GM13976 (cell line): Measurements from ENCODE around the gene FAM161B.
"Not testable (repeated sequence)": the region's sequence is repeated elsewhere in the genome, so short reads cannot be mapped to it uniquely, and the experiment has no call there.

Source experiments
- DNase-seq: peaks from one replicate; pipeline ENCODE4 v3.0.0; 2012; ENCODE audit warnings: low spot score
- in situ Hi-C: fragments of 300-500 bp; cut with MboI; formaldehyde crosslinking; loops from one replicate; pipeline ENCODE4 v1.12.0; 2022; ENCODE audit warnings: low sequenced_read_pairs, mixed read lengths, inconsistent platforms; ENCODE audit not compliant: unreplicated experiment
- TF ChIP-seq, protein P1 (sequence below): IDR thresholded peaks from 2 replicates; pipeline ENCODE4 v1.5.1; 2012; ENCODE audit warnings: borderline replicate concordance, mild to moderate bottlenecking; ENCODE audit not compliant: insufficient read depth; ENCODE audit errors: extremely low read depth, missing control alignments, control extremely low read depth

The FAM161B gene

DNA sequence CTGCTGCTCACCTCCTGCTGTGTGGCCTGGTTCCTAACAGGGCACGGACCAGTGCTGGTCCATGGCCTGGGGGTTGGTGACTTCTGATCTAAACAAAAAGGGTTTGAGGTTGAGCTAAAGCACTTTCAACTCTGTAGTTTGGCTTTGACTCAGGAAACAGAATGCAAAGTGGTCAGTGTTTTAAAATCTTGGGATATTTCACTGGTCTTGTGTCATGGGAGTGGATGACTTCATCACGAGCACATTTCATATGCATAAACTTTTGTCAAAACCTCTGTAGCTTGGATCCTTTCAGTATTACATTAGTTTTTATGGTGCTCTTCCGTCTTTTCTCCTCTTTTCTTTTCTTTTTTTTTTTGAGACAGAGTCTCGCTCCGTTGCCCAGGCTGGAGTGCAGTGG is 25.6 kb downstream of the FAM161B start:
- in situ Hi-C loops = no loop called here
- no peak for DNase-seq
- TF ChIP-seq, protein P1, sequence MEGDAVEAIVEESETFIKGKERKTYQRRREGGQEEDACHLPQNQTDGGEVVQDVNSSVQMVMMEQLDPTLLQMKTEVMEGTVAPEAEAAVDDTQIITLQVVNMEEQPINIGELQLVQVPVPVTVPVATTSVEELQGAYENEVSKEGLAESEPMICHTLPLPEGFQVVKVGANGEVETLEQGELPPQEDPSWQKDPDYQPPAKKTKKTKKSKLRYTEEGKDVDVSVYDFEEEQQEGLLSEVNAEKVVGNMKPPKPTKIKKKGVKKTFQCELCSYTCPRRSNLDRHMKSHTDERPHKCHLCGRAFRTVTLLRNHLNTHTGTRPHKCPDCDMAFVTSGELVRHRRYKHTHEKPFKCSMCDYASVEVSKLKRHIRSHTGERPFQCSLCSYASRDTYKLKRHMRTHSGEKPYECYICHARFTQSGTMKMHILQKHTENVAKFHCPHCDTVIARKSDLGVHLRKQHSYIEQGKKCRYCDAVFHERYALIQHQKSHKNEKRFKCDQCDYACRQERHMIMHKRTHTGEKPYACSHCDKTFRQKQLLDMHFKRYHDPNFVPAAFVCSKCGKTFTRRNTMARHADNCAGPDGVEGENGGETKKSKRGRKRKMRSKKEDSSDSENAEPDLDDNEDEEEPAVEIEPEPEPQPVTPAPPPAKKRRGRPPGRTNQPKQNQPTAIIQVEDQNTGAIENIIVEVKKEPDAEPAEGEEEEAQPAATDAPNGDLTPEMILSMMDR = no peak

DNA sequence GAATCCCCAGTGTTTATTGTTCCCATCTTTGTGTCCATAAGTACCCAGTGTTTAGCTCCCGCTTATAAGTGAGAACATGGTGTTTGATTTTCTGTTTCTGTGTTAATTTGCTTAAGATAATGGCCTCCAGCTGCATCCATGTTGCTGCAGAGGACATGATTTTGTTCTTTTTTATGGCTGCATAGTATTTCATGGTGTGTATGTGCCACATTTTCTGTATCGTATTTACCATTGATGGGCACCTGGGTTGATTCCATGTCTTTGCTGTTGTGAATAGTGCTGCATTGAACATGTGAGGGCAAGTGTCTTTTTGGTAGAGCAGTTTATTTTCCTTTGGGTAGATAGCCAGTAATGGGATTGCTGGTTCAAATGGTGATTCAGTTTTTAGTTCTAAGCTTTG is 30.4 kb downstream of the FAM161B start:
- in situ Hi-C loops, DNase-seq: not testable (repeated sequence)

DNA sequence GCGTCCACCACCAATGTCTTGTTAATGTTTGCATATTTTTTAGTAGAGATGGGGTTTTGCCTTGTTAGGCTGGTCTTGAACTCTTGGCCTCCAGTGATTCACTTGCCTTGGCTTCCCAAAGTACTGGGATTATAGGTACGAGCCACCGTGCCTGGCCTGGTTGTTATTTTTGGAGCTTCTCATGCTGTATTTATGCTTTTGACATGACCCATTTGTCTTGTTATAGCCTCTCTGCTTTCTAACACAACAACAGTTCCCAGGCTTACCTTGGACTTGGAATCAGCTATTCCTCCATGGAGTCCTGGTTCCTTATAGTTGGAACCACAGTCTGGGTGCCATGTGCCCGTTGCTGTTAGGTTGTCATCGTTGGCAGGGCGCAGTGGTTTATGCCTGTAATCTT is 33.6 kb downstream of the FAM161B start:
- no peak for DNase-seq
- TF ChIP-seq, protein P1 = no peak
- in situ Hi-C loops = no loop called here

DNA sequence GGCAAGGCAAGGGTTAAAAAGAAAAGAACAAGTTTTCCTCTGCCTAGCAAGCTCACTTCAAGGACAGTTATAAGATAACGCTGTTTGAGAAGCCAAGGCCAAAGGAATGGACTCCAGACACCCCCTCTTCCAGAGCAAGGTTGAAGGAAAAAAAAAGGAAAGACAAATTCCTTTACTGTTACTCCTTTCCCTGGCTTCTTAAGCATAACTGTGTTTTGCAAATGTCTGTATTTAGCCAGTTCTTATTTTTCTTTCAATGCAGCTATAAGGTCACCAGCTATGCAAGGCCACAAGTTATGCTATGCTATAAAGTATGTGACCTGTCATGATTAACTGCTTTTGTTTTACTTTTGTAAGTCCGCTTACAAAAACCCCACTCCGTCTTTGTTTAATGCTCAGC is 36.6 kb downstream of the FAM161B start:
- in situ Hi-C loops = no loop called here
- TF ChIP-seq, protein P1 = no peak
- no peak for DNase-seq

DNA sequence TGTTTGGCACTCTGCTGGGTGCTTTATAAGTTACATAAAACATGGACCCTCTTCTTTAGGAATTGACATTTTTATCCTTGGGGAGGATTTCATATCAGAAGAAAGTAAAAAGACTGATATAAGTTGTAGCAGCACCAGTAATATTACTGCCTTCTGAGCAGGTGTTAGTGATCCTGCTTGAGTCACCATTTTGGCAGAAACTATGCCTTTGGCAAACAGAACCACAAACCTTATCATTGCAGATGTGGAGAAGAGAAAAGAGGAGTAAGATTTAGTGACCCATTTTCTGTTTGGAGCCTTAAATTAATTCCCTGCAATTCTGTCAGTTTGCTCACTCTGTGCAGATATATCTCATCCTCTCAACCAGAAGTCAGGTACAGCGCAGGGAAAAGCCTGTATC is 40.2 kb downstream of the FAM161B start:
- no peak for DNase-seq
- TF ChIP-seq, protein P1 = no peak
- in situ Hi-C loops = no loop called here

DNA sequence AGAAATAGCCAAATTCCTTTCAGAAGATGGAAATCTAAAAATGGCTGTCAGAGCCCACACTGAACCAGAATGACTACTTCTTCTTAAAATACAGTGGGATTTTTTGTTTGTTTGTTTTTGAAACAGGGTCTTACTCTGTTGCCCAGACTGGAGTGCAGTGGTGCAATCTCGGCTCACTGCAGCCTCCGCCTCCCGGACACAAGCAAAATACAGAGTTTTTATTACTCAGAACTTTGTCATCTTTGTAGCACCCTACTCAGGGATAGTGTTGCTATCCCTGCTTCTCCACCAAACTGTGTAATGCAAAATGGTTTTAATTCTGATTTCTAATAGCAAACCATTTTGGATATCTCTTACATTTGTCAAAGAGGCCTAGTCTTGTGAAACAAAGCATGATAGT is 46.9 kb downstream of the FAM161B start:
- in situ Hi-C loops = no loop called here
- DNase-seq = no peak
- TF ChIP-seq, protein P1 = no peak

DNA sequence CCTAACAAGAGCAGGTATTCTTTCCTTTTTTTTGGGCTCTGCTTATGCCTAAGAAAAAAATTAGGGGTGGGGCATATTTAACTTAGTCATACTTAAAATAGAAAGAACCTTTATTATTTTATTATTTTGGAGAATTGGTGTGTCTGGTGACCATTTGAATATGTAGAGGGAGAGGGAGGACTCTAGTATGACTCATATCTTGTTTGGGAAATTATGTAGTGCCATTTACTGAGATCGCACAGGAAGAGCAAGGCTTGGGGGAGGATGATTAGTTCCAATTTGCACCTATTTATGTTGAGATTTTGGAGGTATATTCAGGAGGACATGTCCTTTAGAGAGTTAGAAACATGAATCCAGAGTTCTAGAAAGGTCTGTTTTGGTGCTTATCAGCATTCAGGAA is 53.4 kb downstream of the FAM161B start:
- TF ChIP-seq, protein P1 = no peak
- in situ Hi-C loops = no loop called here
- no peak for DNase-seq
